H1 (cell line): ENCODE data around the gene UBASH3A. TPM values are rescaled to one million over a fixed set of nuclear protein-coding genes. Genes with fewer than 3 reads are reported as not detected.

Source experiments
- CTCF ChIA-PET: fragments of 300-600 bp; sonication (Branson Sonifier 250); formaldehyde crosslinking; loops from one replicate; lab custom pipeline; 2021; ENCODE audit not compliant: partially characterized antibody; lab: Charles Lee
- POLR2A ChIA-PET: fragments of 300-600 bp; sonication (Branson Sonifier 250); formaldehyde crosslinking; loops from one replicate; lab custom pipeline; 2021; ENCODE audit warnings: inconsistent platforms; ENCODE audit not compliant: partially characterized antibody; lab: Charles Lee
- DNase-seq, 2 experiments: peaks; one replicate each; pipeline versions ENCODE4 v3.0.0 to v3.0.0-alpha.2; 2010 to 2022; ENCODE audit warnings: low spot score in 2 of 2, low read depth in 1 of 2, mixed read lengths in 1 of 2
- FAIRE-seq: peaks from 2 replicates; lab custom pipeline; 2011; peaks lifted over from hg19 to GRCh38; lab: Jason Lieb, UNC
- H2AFZ ChIP-seq: 2 replicates; pipeline ENCODE4 v1.8.1; 2012; ENCODE audit warnings: low read length, inconsistent platforms
- H2AK5ac ChIP-seq: 2 replicates; pipeline ENCODE4 v1.6.1; 2013; ENCODE audit warnings: low read depth, low read length
- H2BK120ac ChIP-seq: replicated peaks from 2 replicates; pipeline ENCODE3; 2013; ENCODE audit warnings: low read depth, low read length, inconsistent platforms
- H2BK12ac ChIP-seq: 2 replicates; pipeline ENCODE4 v1.6.1; 2013; ENCODE audit warnings: low read depth, low read length
- H2BK15ac ChIP-seq: 2 replicates; pipeline ENCODE4 v1.6.1; 2013; ENCODE audit warnings: low read length
- H2BK20ac ChIP-seq: 2 replicates; pipeline ENCODE4 v1.6.1; 2013; ENCODE audit warnings: low read length
- H2BK5ac ChIP-seq: 2 replicates; pipeline ENCODE4 v1.6.1; 2013; ENCODE audit warnings: low read depth, low read length
- H3K14ac ChIP-seq: 2 replicates; pipeline ENCODE4 v1.6.1; 2013; ENCODE audit warnings: inconsistent platforms; ENCODE audit not compliant: insufficient read length
- H3K18ac ChIP-seq: 2 replicates; pipeline ENCODE4 v1.6.1; 2013; ENCODE audit warnings: low read length; ENCODE audit errors: extremely low read depth
- H3K23ac ChIP-seq: 2 replicates; pipeline ENCODE4 v1.6.1; 2013; ENCODE audit warnings: inconsistent platforms; ENCODE audit not compliant: insufficient read length
- H3K23me2 ChIP-seq: 2 replicates; pipeline ENCODE4 v1.6.1; 2013; ENCODE audit warnings: low read depth, low read length
- H3K27ac ChIP-seq: 2 replicates; pipeline ENCODE4 v1.6.1; 2011; ENCODE audit warnings: low read depth, low read length, inconsistent platforms
- H3K27me3 ChIP-seq, 4 experiments: replicated peaks in 1 of 4; 1 replicate in 1 of 4; 2 replicates in 3 of 4; pipeline versions ENCODE4 v1.6.1 to v1.8.1; 2011 to 2013; ENCODE audit warnings: low read length in 3 of 4, mild to moderate bottlenecking in 3 of 4, inconsistent platforms in 2 of 4, mixed read lengths in 2 of 4, moderate library complexity in 1 of 4; ENCODE audit not compliant: control insufficient read depth in 3 of 4, insufficient read depth in 3 of 4; ENCODE audit errors: extremely low read depth in 1 of 4
- H3K36me3 ChIP-seq, 4 experiments: 2 replicates each; pipeline versions ENCODE4 v1.6.1 to v1.8.1; 2011 to 2013; ENCODE audit warnings: mild to moderate bottlenecking in 4 of 4, low read length in 3 of 4, moderate library complexity in 2 of 4, control low read depth in 1 of 4, inconsistent platforms in 1 of 4; ENCODE audit not compliant: insufficient read depth in 4 of 4, control insufficient read depth in 2 of 4
- H3K4ac ChIP-seq: replicated peaks from 2 replicates; pipeline ENCODE3; 2013; ENCODE audit warnings: low read length, low read depth, mixed read lengths, inconsistent platforms; ENCODE audit not compliant: insufficient read length
- H3K4me1 ChIP-seq, 4 experiments: replicated peaks in 1 of 4; 1 replicate in 1 of 4; 2 replicates in 3 of 4; pipeline versions ENCODE4 v1.6.1 to v1.8.1; 2011 to 2013; ENCODE audit warnings: low read length in 3 of 4, inconsistent platforms in 2 of 4, mixed read lengths in 1 of 4; ENCODE audit not compliant: insufficient read depth in 4 of 4, control insufficient read depth in 3 of 4
- H3K4me2 ChIP-seq, 2 experiments: 2 replicates each; pipeline versions ENCODE4 v1.6.1 to v1.8.1; 2011 to 2013; ENCODE audit warnings: low read depth in 2 of 2, low read length in 2 of 2, control low read depth in 1 of 2, inconsistent platforms in 1 of 2, mild to moderate bottlenecking in 1 of 2; ENCODE audit not compliant: insufficient read depth in 1 of 2
- H3K4me3 ChIP-seq, 4 experiments: fragments of 200-600, 300-600 bp in 1 of 4; sonication (generic), shearing (Covaris generic), sonication (Bioruptor Twin) in 1 of 4; 2 replicates each; pipeline versions ENCODE4 v1.5.1 to v1.8.1; 2011 to 2016; ENCODE audit warnings: low read length in 4 of 4, low read depth in 3 of 4, control low read depth in 2 of 4, inconsistent platforms in 2 of 4, mild to moderate bottlenecking in 2 of 4, mixed read lengths in 1 of 4, moderate library complexity in 1 of 4; ENCODE audit not compliant: insufficient read depth in 2 of 4; ENCODE audit errors: extremely low read depth in 1 of 4
- H3K56ac ChIP-seq: replicated peaks from 2 replicates; pipeline ENCODE3; 2013; ENCODE audit warnings: low read depth, mild to moderate bottlenecking, mixed read lengths, low read length, inconsistent platforms; ENCODE audit not compliant: insufficient read length
- H3K79me1 ChIP-seq: 2 replicates; pipeline ENCODE4 v1.6.1; 2013; ENCODE audit warnings: low read depth, low read length, control low read depth
- H3K79me2 ChIP-seq, 2 experiments: 2 replicates each; pipeline versions ENCODE4 v1.6.1 to v1.8.1; 2012 to 2013; ENCODE audit warnings: low read length in 2 of 2, mild to moderate bottlenecking in 2 of 2, inconsistent platforms in 1 of 2; ENCODE audit not compliant: insufficient read depth in 2 of 2, control insufficient read depth in 1 of 2
- H3K9ac ChIP-seq, 4 experiments: replicated peaks in 1 of 4; 1 replicate in 1 of 4; 2 replicates in 3 of 4; pipeline versions ENCODE4 v1.6.1 to v1.8.1; 2011 to 2013; ENCODE audit warnings: low read depth in 3 of 4, low read length in 3 of 4, control low read depth in 2 of 4, mild to moderate bottlenecking in 2 of 4, moderate library complexity in 2 of 4, inconsistent platforms in 1 of 4; ENCODE audit errors: extremely low read depth in 1 of 4
- H3K9me3 ChIP-seq, 2 experiments: 2 replicates each; pipeline versions ENCODE4 v1.6.1 to v1.8.1; 2012 to 2013; ENCODE audit warnings: mild to moderate bottlenecking in 2 of 2, moderate library complexity in 2 of 2, control low read depth in 1 of 2, inconsistent platforms in 1 of 2, low read depth in 1 of 2, low read length in 1 of 2, mixed read lengths in 1 of 2; ENCODE audit not compliant: insufficient read depth in 2 of 2
- H4K20me1 ChIP-seq, 2 experiments: replicated peaks in 1 of 2; 2 replicates each; pipeline versions ENCODE3 to v1.8.1; 2011 to 2013; ENCODE audit warnings: inconsistent platforms in 2 of 2, low read length in 2 of 2, mild to moderate bottlenecking in 1 of 2; ENCODE audit not compliant: insufficient read depth in 2 of 2, control insufficient read depth in 1 of 2
- H4K5ac ChIP-seq: 2 replicates; pipeline ENCODE4 v1.6.1; 2013; ENCODE audit warnings: low read length, low read depth, mixed read lengths, inconsistent platforms; ENCODE audit not compliant: insufficient read length
- H4K8ac ChIP-seq: 2 replicates; pipeline ENCODE4 v1.8.0; 2013; ENCODE audit warnings: mild to moderate bottlenecking, moderate library complexity, low read length, inconsistent platforms; ENCODE audit not compliant: insufficient read depth; ENCODE audit errors: extremely low read depth
- H4K91ac ChIP-seq: replicated peaks from 2 replicates; pipeline ENCODE3; 2013; ENCODE audit warnings: low read length, mixed read lengths, inconsistent platforms; ENCODE audit not compliant: insufficient read length
- NANOG ChIP-seq: IDR thresholded peaks from 2 replicates; pipeline ENCODE4 v1.6.1; 2011; ENCODE audit warnings: low read length, low read depth, mild to moderate bottlenecking, inconsistent platforms; ENCODE audit not compliant: insufficient read depth, poor library complexity, severe bottlenecking
- WGBS, 2 experiments: shearing (Covaris generic) in 1 of 2; methylation state at CpG; one replicate each; pipeline versions ENCODE4 v1.1.6 to v1.1.7; 2013 to 2015; ENCODE audit warnings: low lambda C conversion rate in 2 of 2, mixed read lengths in 2 of 2, inconsistent platforms in 1 of 2, low coverage in 1 of 2, missing lambda C conversion rate in 1 of 2; ENCODE audit not compliant: insufficient replicate concordance in 2 of 2, insufficient coverage in 1 of 2, insufficient read length in 1 of 2; ENCODE audit errors: extremely low coverage in 1 of 2, missing lambda C conversion rate in 1 of 2; 5-methylcytosine and 5-hydroxymethylcytosine counted together
- polyA plus RNA-seq, 7 experiments: library from polyadenylated mRNA; depleted of rRNA in 3 of 7; stranded (reverse) in 5 of 7; unstranded in 2 of 7; fragments of >200 nt in 5 of 7; fragments of 200-250 nt in 2 of 7; gene quantifications; 1 replicate in 5 of 7; 2 replicates in 1 of 7; 4 replicates in 1 of 7; pipeline versions ENCODE4 v1.2.1 to v1.2.3, GENCODE V29; 2011 to 2013; ENCODE audit warnings: missing spikeins in 2 of 7, mixed read lengths in 2 of 7
- total RNA-seq: library from RNA; stranded (reverse); fragmentation: NEBNext Ultra II Directional; extraction: Animal tissue kit (Norgen Biotek cat#: 25700); gene quantifications from 2 replicates; pipeline ENCODE4 v1.2.1, GENCODE V29; 2021

UBASH3A gene
- total and polyA plus RNA-seq, 2 of the 8 experiments (the other 6 are each of a cell fraction or from before 2014, with no cell fraction given) = not detected

DNA sequence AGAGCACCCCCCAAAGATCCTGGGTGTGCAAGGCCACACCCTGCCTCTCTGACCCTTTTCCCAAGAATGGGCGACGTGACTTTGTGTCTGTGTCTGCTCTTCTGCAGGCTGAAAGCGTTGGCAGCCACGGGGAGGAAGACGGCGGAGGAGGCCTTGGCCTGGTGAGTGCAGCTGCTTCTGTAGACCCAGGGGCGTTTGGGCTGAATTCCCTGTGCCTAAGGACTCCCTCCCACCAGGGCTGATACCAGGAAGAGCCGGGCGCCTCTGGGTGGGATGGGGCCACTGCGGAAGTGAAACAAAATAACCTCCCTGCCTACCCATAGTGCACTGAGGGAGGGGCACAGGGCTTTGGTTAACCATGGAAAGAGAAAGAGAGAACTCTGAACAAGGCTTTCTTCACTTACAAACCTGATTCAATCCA is 2.5 kb downstream of the UBASH3A start:
- H3K4me2 ChIP-seq = no peak overlapping the region
- 93% methylated on average over 10 of the region's 10 CpGs; no CpG with 5 or more reads in 1 of the 2 experiments for WGBS, 2 experiments
- no peak overlapping the region for H4K91ac ChIP-seq
- H3K23me2 ChIP-seq = peaks cover 4% of the 10 kb centered on the region
- H2AK5ac ChIP-seq = no peak overlapping the region
- DNase-seq (no peak), FAIRE-seq (no peak)
- peaks cover 3 to 7% of the 10 kb centered on the region in 2 experiments; a peak in 2 of 4 replicates for H3K9me3 ChIP-seq
- no peak overlapping the region for H2BK5ac ChIP-seq
- no peak overlapping the region for H2BK120ac ChIP-seq
- H2BK15ac ChIP-seq = no peak overlapping the region
- H3K27ac ChIP-seq = no peak overlapping the region
- H4K8ac ChIP-seq = 0 out of 2 replicates have a peak overlapping the region, but pooled peaks have one; percentile 9
- no peaks in the 10 kb centered on the region for H3K79me2 ChIP-seq
- H2BK12ac ChIP-seq = no peak overlapping the region
- ChIA-PET CTCF (interaction anchor here (1.1 kb wide), 1 partner anchor 17 kb away, joined by 3 read pairs; no protein-coding TSS in a partner anchor), POLR2A (interaction anchor here (1.4 kb wide), 1 partner anchor 17 kb away, joined by 3 read pairs; no protein-coding TSS in a partner anchor)
- H4K5ac ChIP-seq = no peak overlapping the region
- no peaks in the 10 kb centered on the region for H3K36me3 ChIP-seq
- no peak overlapping the region for H3K18ac ChIP-seq
- H3K79me1 ChIP-seq = no peaks in the 10 kb centered on the region
- peaks cover 0 to 1% of the 10 kb centered on the region in 2 experiments for H4K20me1 ChIP-seq
- no peaks in the 10 kb centered on the region; a peak in 1 of 7 replicates for H3K4me1 ChIP-seq
- H3K4ac ChIP-seq = no peak overlapping the region
- H3K27me3 ChIP-seq = no peaks in the 10 kb centered on the region
- H3K56ac ChIP-seq = no peak overlapping the region
- H3K23ac ChIP-seq = no peak overlapping the region
- H3K9ac ChIP-seq = no peak overlapping the region
- H3K4me3 ChIP-seq = no peak overlapping the region
- no peak overlapping the region for H3K14ac ChIP-seq
- H2AFZ ChIP-seq = no peak overlapping the region
- no peak overlapping the region for H2BK20ac ChIP-seq
- TF ChIP-seq NANOG = no peak
